Thyroid gland (tissue), 4 donors: ENCODE measurements around the gene SLC15A1. TPM values are rescaled to one million over a fixed set of nuclear protein-coding genes. Genes with fewer than 3 reads are reported as not detected.

ENCODE experiments used
- DNase-seq, 2 donors: peaks; one replicate each; pipeline ENCODE4 v3.0.0-alpha.2; 2019
- H3K27ac ChIP-seq, 3 donors: fragments of 200-600 bp; sonication (generic); 1 replicate in 2 of 3; 2 replicates in 1 of 3; pipeline ENCODE4 v1.5.1; 2016 to 2019; ENCODE audit warnings: mild to moderate bottlenecking in 1 of 3, moderate library complexity in 1 of 3
- H3K27me3 ChIP-seq: fragments of 200-600 bp; sonication (generic); one replicate; pipeline ENCODE4 v1.5.1; 2019
- H3K36me3 ChIP-seq, 2 donors: fragments of 200-600 bp; sonication (generic); one replicate each; pipeline ENCODE4 v1.5.1; 2016 to 2019
- H3K4me1 ChIP-seq, 2 donors: fragments of 200-600 bp; sonication (generic); one replicate each; pipeline ENCODE4 v1.5.1; 2017 to 2019
- H3K4me3 ChIP-seq, 3 donors: fragments of 200-600 bp; sonication (generic); replicated peaks in 1 of 3; 1 replicate in 2 of 3; 2 replicates in 1 of 3; pipeline ENCODE4 v1.5.1; 2016; ENCODE audit warnings: mild to moderate bottlenecking in 1 of 3
- H3K9me3 ChIP-seq: fragments of 200-600 bp; sonication (generic); one replicate; pipeline ENCODE4 v1.5.1; 2017
- CTCF ChIP-seq, 6 experiments: fragments of 200-600 bp in 3 of 6; fragments of 450-650 bp in 3 of 6; sonication (generic) in 3 of 6; IDR thresholded peaks; one replicate each; pipeline ENCODE4 v1.5.1; 2016 to 2019; ENCODE audit warnings: antibody characterized with exemption in 6 of 6, mild to moderate bottlenecking in 2 of 6, inconsistent platforms in 1 of 6, moderate library complexity in 1 of 6
- POLR2A ChIP-seq, 2 donors: fragments of 450-650 bp; IDR thresholded peaks; one replicate each; pipeline ENCODE4 v1.6.1; 2017; ENCODE audit warnings: antibody characterized with exemption in 2 of 2, mild to moderate bottlenecking in 2 of 2, moderate library complexity in 1 of 2
- WGBS, 2 donors: methylation state at CpG; one replicate each; pipeline ENCODE4 v1.1.5; 2017; 5-methylcytosine and 5-hydroxymethylcytosine counted together
- intact Hi-C: fragments of 100-400 bp; cut with DNase I; formaldehyde crosslinking; loops from one replicate; pipeline ENCODE4 v1.15.1; 2023
- total RNA-seq, 4 donors: library from RNA; depleted of rRNA; stranded (reverse); fragments of >200 nt; gene quantifications; one replicate each; pipeline ENCODE4 v1.2.3, GENCODE V29; 2016

SLC15A1 gene
- total RNA-seq, 4 donors from 2014 or later, result 0.33 TPM; not detected in 3

- Histone ChIP-seq H3K27me3 (no peaks in the 10 kb centered on the region), H3K9me3 (no peaks in the 10 kb centered on the region), H3K4me1 (peaks cover 8 to 17% of the 10 kb centered on the region in 2 donors), H3K4me3 (no peak overlapping the region), H3K36me3 (no peaks in the 10 kb centered on the region), H3K27ac (no peak overlapping the region)
- WGBS, 2 donors, result 92 to 94% methylated on average over 4 of the region's 4 CpGs
- TF ChIP-seq CTCF (IDR thresholded peaks at IDR 0.05) (no peak), POLR2A (IDR thresholded peaks at IDR 0.05) (no peak)
- intact Hi-C loops, result no loop called here
- no peak for DNase-seq
Observed at GRCh38 chr13:98668155-98668554, 84.3 kb downstream of the SLC15A1 start.

- H3K4me3 ChIP-seq, result no peak overlapping the region
- intact Hi-C loops, result no loop called here
- H3K27ac ChIP-seq, result peak overlapping the region in 2 of 3 donors; percentile 6 to 39
- H3K4me1 ChIP-seq, result peaks cover 8 to 13% of the 10 kb centered on the region in 2 donors
- no peak for DNase-seq
- no peaks in the 10 kb centered on the region for H3K27me3 ChIP-seq
- TF ChIP-seq POLR2A (IDR thresholded peaks at IDR 0.05) (no peak), CTCF (IDR thresholded peaks at IDR 0.05) (no peak)
- no peaks in the 10 kb centered on the region for H3K36me3 ChIP-seq
- no peaks in the 10 kb centered on the region for H3K9me3 ChIP-seq
Observed at GRCh38 chr13:98665638-98665995, 86.9 kb downstream of the SLC15A1 start.

- TF ChIP-seq CTCF (IDR thresholded peaks at IDR 0.05) (no peak), POLR2A (IDR thresholded peaks at IDR 0.05) (no peak)
- no peak overlapping the region for H3K4me3 ChIP-seq
- H3K4me1 ChIP-seq, result peaks cover 8 to 13% of the 10 kb centered on the region in 2 donors
- WGBS, 2 donors, result 62 to 81% methylated on average over 3 of the region's 3 CpGs
- intact Hi-C loops, result no loop called here
- H3K27ac ChIP-seq, result no peak overlapping the region
- no peaks in the 10 kb centered on the region for H3K36me3 ChIP-seq
- H3K9me3 ChIP-seq, result no peaks in the 10 kb centered on the region
- DNase-seq, result no peak
- no peaks in the 10 kb centered on the region for H3K27me3 ChIP-seq
Observed at GRCh38 chr13:98664924-98665637, 87.4 kb downstream of the SLC15A1 start.

- no peak overlapping the region for H3K27ac ChIP-seq
- H3K36me3 ChIP-seq, result no peaks in the 10 kb centered on the region
- WGBS, 2 donors, result 93 to 94% methylated on average over 1 of the region's 1 CpG
- intact Hi-C loops, result no loop called here
- no peak for DNase-seq
- H3K27me3 ChIP-seq, result no peaks in the 10 kb centered on the region
- no peak overlapping the region for H3K4me3 ChIP-seq
- H3K9me3 ChIP-seq, result no peaks in the 10 kb centered on the region
- H3K4me1 ChIP-seq, result peaks cover 8 to 13% of the 10 kb centered on the region in 2 donors
- TF ChIP-seq POLR2A (IDR thresholded peaks at IDR 0.05), result no peak
- no peak for TF ChIP-seq CTCF (IDR thresholded peaks at IDR 0.05)
Observed at GRCh38 chr13:98664510-98664909, 88.0 kb downstream of the SLC15A1 start.

GRCh38 chr13:98664047-98664446 lies 88.4 kb downstream of the SLC15A1 start:
- intact Hi-C loops, result no loop called here
- Histone ChIP-seq H3K4me3 (no peak overlapping the region), H3K9me3 (no peaks in the 10 kb centered on the region), H3K27me3 (no peaks in the 10 kb centered on the region), H3K27ac (no peak overlapping the region), H3K4me1 (peaks cover 8 to 13% of the 10 kb centered on the region in 2 donors), H3K36me3 (no peaks in the 10 kb centered on the region)
- WGBS, 2 donors, result 82 to 83% methylated on average over 11 of the region's 11 CpGs
- DNase-seq, result no peak
- TF ChIP-seq POLR2A (IDR thresholded peaks at IDR 0.05) (no peak), CTCF (IDR thresholded peaks at IDR 0.05) (no peak)
